Upper lobe of right lung (tissue), 1 donor: Measurements from ENCODE around the gene CENPO. TPM values are rescaled to one million over a fixed set of nuclear protein-coding genes. Genes with fewer than 3 reads are reported as not detected.

Source experiments
- ATAC-seq: fragments of 200-7000 bp; cut with Tn5 transposase; one replicate; pipeline ENCODE4 v1.9.1; 2020; ENCODE audit warnings: mild to moderate bottlenecking, moderate library complexity
- DNase-seq: peaks from one replicate; pipeline ENCODE4 v3.0.0-alpha.2; 2020
- H3K27ac ChIP-seq: fragments of 200-600 bp; one replicate; pipeline ENCODE4 v1.8.0; 2022
- H3K27me3 ChIP-seq: fragments of 200-600 bp; one replicate; pipeline ENCODE4 v1.8.0; 2022; ENCODE audit warnings: mild to moderate bottlenecking
- H3K36me3 ChIP-seq: fragments of 200-600 bp; one replicate; pipeline ENCODE4 v1.8.0; 2022
- H3K4me1 ChIP-seq: fragments of 200-600 bp; one replicate; pipeline ENCODE4 v1.8.0; 2022
- H3K4me3 ChIP-seq: fragments of 200-600 bp; one replicate; pipeline ENCODE4 v1.8.0; 2022; ENCODE audit warnings: mild to moderate bottlenecking
- H3K9me3 ChIP-seq: fragments of 200-600 bp; one replicate; pipeline ENCODE4 v1.8.0; 2022
- intact Hi-C: fragments of 100-400 bp; cut with DNase I; formaldehyde crosslinking; loops from one replicate; pipeline ENCODE4 v1.11.0; 2022
- total RNA-seq: library from RNA; stranded (reverse); fragmentation: NEBNext Ultra II Directional; extraction: Animal tissue kit (Norgen Biotek cat#: 25700); gene quantifications from one replicate; pipeline ENCODE4 v1.2.1, GENCODE V29; 2021
- TF ChIP-seq, protein P1 (sequence below): fragments of 200-600 bp; IDR thresholded peaks from one replicate; pipeline ENCODE4 v1.8.0; 2022; ENCODE audit warnings: antibody characterized with exemption
- donor health status: DM: no; HTN: yes; CAD: no; lungs with severe emphysema.

The CENPO gene
- total RNA-seq, 1 donor from 2014 or later: 6.5 TPM

DNA sequence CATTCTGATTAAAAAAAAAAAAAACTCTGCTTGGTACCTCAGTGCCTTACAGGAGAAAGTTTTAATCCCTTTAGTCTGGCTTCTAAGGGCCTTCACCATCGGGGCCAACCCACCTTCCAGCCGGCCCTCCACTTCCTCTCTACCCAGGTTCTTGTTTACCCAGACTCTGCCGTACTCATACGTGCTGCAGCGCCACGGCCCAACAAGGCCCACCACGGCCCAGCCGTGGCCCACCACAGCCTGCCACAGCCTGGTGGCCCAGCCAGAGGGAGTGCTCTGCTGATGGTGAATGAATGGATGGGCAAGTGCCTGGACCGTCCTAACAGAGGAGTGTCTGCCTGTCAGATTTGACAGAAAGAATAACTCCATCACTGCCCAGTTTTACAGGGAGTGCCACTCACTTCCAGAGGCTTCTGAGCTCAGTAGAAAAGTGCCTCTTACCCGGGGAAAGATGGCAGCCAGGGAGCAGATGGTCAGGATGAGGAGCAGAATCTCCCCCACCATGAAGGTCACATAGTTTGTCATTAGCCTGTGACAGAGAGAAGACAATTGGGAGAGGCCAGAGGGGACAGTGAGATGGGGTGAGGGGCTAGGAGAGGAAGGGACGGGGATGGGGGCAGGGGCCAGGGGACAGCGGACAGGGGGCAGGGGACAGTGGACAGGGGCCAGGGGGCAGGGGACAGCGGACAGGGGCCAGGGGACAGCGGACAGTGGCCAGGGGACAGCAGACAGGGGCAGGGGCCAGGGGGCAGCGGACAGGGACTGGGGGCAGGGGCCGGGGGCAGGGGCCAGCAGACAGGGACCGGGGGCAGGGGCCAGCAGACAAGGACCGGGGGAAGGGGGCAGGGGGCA, 38.2 kb downstream of the CENPO start:
- Histone ChIP-seq H3K9me3 (no peaks in the 10 kb centered on the region), H3K4me1 (peaks cover 11% of the 10 kb centered on the region), H3K27ac (no peak overlapping the region), H3K4me3 (no peak overlapping the region), H3K36me3 (peaks cover 4% of the 10 kb centered on the region), H3K27me3 (no peaks in the 10 kb centered on the region)
- ATAC-seq: no peak
- DNase-seq: peak; percentile 49
- TF ChIP-seq, protein P1, sequence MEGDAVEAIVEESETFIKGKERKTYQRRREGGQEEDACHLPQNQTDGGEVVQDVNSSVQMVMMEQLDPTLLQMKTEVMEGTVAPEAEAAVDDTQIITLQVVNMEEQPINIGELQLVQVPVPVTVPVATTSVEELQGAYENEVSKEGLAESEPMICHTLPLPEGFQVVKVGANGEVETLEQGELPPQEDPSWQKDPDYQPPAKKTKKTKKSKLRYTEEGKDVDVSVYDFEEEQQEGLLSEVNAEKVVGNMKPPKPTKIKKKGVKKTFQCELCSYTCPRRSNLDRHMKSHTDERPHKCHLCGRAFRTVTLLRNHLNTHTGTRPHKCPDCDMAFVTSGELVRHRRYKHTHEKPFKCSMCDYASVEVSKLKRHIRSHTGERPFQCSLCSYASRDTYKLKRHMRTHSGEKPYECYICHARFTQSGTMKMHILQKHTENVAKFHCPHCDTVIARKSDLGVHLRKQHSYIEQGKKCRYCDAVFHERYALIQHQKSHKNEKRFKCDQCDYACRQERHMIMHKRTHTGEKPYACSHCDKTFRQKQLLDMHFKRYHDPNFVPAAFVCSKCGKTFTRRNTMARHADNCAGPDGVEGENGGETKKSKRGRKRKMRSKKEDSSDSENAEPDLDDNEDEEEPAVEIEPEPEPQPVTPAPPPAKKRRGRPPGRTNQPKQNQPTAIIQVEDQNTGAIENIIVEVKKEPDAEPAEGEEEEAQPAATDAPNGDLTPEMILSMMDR: no peak
- intact Hi-C loops: no loop called here

DNA sequence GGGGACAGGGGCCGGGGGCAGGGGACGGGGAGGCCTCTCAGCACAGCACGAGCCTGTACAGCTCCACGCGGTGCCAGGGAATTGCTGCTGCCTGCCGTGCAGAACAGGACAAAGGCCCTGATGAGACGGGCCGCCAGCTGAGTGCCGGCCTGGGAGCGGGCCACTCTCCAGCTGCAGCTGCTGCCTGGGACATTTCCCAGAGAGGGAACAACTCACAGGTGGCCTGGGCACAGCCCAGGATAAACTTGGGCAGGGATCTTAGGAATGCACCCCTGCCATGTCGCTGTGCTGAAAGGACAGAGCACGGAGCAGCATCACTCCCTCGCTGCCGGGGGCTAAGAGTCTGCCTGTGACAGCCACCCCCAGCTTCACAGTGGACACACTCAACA, 38.8 kb downstream of the CENPO start:
- intact Hi-C loops: no loop called here
- Histone ChIP-seq H3K27me3 (no peaks in the 10 kb centered on the region), H3K4me1 (peaks cover 9% of the 10 kb centered on the region), H3K9me3 (no peaks in the 10 kb centered on the region), H3K4me3 (no peak overlapping the region), H3K36me3 (peaks cover 4% of the 10 kb centered on the region), H3K27ac (no peak overlapping the region)
- DNase-seq: peak; percentile 60
- peak; percentile 17 for ATAC-seq
- TF ChIP-seq, protein P1: no peak

DNA sequence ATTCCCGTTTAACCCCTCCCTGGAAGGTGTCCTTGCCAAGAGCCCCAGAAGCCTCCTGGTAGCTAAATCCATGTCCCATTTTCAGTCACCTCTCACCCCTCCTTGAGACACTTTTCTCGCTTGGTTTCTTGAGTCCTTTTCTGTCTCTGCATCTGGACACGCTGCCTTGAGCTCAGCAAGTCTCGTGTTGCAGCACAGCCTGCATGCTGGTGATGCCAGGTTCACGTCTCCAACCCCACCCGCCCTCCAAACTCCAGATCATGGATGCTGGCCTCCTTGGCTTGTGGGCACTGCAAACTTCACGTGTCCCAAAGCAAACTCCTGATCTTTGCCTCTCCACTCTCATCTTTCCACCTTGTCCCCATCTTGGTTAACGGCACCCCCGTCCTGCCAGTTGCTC, 39.3 kb downstream of the CENPO start:
- intact Hi-C loops: no loop called here
- Histone ChIP-seq H3K9me3 (no peaks in the 10 kb centered on the region), H3K4me3 (no peak overlapping the region), H3K36me3 (peaks cover 4% of the 10 kb centered on the region), H3K27me3 (no peaks in the 10 kb centered on the region), H3K4me1 (peaks cover 5% of the 10 kb centered on the region), H3K27ac (no peak overlapping the region)
- DNase-seq (peak; percentile 34), ATAC-seq (no peak)
- TF ChIP-seq, protein P1: no peak

DNA sequence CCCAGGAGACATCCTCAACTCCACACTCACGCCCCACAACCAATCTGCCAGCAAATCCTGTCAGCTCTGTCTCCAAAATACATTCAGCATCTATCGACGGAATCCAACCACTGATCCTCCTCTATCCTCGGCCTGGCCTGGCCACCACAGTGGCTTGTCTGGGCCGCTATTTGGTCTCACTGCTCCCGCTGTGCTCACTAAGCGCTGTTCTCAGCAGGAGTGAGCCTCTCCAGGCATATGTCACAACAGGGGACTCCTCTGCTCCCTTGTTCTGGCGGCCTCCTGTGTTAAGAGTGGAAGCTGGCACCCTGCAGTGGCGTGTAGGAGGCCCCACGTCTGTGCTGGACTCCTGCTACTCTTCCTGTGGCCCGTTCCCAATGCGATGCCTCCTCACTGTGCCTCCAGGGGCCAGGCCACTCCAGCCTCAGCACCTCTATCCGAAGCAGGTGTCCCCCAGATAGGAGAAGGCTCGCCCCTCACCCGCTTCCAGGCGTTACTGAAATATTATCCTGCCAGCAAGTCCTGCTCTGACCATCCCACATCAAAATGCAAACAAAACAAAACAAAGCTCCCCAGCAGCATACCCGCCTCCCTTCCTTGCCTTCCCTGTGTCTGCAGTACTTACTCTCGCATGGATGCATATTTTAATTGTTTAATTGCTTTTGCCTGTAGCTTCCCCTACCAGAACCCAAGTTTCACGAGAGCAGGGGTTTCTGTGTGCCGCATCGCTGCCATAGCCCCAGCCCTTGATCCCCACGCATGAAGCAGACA, 39.9 kb downstream of the CENPO start:
- TF ChIP-seq, protein P1: no peak
- no peaks in the 10 kb centered on the region for H3K27me3 ChIP-seq
- peaks cover 4% of the 10 kb centered on the region for H3K36me3 ChIP-seq
- no peaks in the 10 kb centered on the region for H3K9me3 ChIP-seq
- H3K4me3 ChIP-seq: no peak overlapping the region
- no peak overlapping the region for H3K27ac ChIP-seq
- H3K4me1 ChIP-seq: no peaks in the 10 kb centered on the region
- ATAC-seq: no peak
- DNase-seq: peak; percentile 40
- intact Hi-C loops: no loop called here

DNA sequence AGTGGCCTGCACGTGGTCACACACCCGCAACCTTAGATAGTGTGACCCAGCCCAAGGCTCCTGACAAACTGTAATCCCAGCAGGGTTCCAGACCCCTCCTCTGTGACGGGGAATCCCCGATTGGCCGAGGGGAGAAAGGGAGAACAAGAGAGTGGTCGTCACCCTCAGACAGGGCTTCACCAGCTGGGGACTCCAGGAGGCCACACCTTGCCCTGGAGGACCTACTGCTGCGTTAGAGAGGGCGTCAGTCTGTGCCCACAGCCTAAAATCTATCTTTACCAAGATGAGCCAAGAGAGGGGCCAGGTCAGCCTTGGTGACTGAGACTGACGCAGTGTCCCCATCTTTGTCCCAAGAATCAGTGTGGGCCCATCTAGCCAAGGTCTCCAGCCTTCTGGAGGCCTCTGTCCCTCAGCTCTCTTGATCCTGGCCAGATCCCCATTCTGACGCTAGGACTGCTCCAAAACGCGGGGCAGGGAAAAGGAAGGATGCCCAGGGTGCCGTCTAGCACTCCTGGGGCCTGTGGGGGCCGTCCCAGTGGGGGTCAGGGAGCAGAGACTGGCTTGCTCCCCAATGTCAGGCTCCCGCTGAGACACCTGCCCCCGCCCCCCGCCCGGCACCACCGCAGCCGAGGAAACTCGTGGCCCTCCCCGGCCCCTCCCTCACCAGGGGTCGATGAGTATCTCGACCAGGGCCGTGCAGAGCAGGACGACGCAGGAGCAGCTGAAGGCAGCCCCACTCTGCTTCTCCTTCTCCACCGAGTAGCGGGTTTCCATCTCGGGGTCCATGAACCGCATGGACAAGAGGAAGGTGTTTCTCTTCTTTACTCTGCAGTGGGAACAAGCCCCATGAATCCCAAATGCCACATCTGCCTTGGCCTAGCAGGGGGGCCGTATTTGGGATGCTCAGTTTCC, 40.9 kb downstream of the CENPO start:
- peaks cover 4% of the 10 kb centered on the region for H3K36me3 ChIP-seq
- H3K4me1 ChIP-seq: no peaks in the 10 kb centered on the region
- intact Hi-C loops: no loop called here
- no peaks in the 10 kb centered on the region for H3K9me3 ChIP-seq
- no peaks in the 10 kb centered on the region for H3K27me3 ChIP-seq
- DNase-seq: no peak
- no peak overlapping the region for H3K4me3 ChIP-seq
- no peak for ATAC-seq
- no peak overlapping the region for H3K27ac ChIP-seq
- TF ChIP-seq, protein P1: no peak
